ENCODE measurements around the gene RTKN2. TPM values are rescaled to one million over a fixed set of nuclear protein-coding genes. Genes with fewer than 3 reads are reported as not detected.

RTKN2 gene
- total RNA-seq, 1 experiment from 2014 or later, result 21.3 TPM

- DNase-seq (ENCODE audit: low read depth, low spot score) (no peak), ATAC-seq (no peak)
- H3K27ac ChIP-seq (ENCODE audit: low read length), result no peak overlapping the region
- H3K9me3 ChIP-seq (ENCODE audit: control insufficient read depth, insufficient read depth, low read depth, low read length), result no peaks in the 10 kb centered on the region; the same call in 1 of the 2 replicates
- TF ChIP-seq, protein P1, sequence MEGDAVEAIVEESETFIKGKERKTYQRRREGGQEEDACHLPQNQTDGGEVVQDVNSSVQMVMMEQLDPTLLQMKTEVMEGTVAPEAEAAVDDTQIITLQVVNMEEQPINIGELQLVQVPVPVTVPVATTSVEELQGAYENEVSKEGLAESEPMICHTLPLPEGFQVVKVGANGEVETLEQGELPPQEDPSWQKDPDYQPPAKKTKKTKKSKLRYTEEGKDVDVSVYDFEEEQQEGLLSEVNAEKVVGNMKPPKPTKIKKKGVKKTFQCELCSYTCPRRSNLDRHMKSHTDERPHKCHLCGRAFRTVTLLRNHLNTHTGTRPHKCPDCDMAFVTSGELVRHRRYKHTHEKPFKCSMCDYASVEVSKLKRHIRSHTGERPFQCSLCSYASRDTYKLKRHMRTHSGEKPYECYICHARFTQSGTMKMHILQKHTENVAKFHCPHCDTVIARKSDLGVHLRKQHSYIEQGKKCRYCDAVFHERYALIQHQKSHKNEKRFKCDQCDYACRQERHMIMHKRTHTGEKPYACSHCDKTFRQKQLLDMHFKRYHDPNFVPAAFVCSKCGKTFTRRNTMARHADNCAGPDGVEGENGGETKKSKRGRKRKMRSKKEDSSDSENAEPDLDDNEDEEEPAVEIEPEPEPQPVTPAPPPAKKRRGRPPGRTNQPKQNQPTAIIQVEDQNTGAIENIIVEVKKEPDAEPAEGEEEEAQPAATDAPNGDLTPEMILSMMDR (IDR thresholded peaks at IDR 0.05), result no peak
- TF ChIP-seq, protein P2, sequence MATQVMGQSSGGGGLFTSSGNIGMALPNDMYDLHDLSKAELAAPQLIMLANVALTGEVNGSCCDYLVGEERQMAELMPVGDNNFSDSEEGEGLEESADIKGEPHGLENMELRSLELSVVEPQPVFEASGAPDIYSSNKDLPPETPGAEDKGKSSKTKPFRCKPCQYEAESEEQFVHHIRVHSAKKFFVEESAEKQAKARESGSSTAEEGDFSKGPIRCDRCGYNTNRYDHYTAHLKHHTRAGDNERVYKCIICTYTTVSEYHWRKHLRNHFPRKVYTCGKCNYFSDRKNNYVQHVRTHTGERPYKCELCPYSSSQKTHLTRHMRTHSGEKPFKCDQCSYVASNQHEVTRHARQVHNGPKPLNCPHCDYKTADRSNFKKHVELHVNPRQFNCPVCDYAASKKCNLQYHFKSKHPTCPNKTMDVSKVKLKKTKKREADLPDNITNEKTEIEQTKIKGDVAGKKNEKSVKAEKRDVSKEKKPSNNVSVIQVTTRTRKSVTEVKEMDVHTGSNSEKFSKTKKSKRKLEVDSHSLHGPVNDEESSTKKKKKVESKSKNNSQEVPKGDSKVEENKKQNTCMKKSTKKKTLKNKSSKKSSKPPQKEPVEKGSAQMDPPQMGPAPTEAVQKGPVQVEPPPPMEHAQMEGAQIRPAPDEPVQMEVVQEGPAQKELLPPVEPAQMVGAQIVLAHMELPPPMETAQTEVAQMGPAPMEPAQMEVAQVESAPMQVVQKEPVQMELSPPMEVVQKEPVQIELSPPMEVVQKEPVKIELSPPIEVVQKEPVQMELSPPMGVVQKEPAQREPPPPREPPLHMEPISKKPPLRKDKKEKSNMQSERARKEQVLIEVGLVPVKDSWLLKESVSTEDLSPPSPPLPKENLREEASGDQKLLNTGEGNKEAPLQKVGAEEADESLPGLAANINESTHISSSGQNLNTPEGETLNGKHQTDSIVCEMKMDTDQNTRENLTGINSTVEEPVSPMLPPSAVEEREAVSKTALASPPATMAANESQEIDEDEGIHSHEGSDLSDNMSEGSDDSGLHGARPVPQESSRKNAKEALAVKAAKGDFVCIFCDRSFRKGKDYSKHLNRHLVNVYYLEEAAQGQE (IDR thresholded peaks at IDR 0.05; ENCODE audit: insufficient read depth in 1 of 2, low read depth in 2 of 2, low read length in 1 of 2), result no peak
- no peak for TF ChIP-seq SIN3A (IDR thresholded peaks at IDR 0.05; ENCODE audit: borderline replicate concordance, insufficient read depth, low read depth, low read length)
- TF ChIP-seq TCF7L2 (IDR thresholded peaks at IDR 0.05; ENCODE audit: low read depth, low read length), result no peak
- TF ChIP-seq POLR2AphosphoS5 (IDR thresholded peaks at IDR 0.05; ENCODE audit: low read depth, low read length), result no peak
- BruUV-seq (replicated peaks), result no TSS peak
- CTCF ChIA-PET, result no interaction called here
- no peaks in the 10 kb centered on the region for H3K4me1 ChIP-seq (ENCODE audit: control insufficient read depth, insufficient read depth, low read length)
- in situ Hi-C loops (cut with HindIII; ENCODE audit: low pct_unique_long_range_greater_than_20kb, low sequenced_read_pairs), result no loop called here
- H3K27me3 ChIP-seq (ENCODE audit: control insufficient read depth, insufficient read depth, low read length), result no peaks in the 10 kb centered on the region
- POLR2A ChIA-PET, result no interaction called here
- intact Hi-C loops (cut with micrococcal nuclease; ENCODE audit: unreplicated experiment), result no loop called here
- H3K36me3 ChIP-seq (ENCODE audit: control insufficient read depth, insufficient read depth, low read length), result no peaks in the 10 kb centered on the region
- H3K4me3 ChIP-seq (ENCODE audit: low read depth in 2 of 2, low read length in 2 of 2), result no peak overlapping the region
Observed at GRCh38 chr10:62305813-62306212, 37.2 kb upstream of the RTKN2 start.

DNA sequence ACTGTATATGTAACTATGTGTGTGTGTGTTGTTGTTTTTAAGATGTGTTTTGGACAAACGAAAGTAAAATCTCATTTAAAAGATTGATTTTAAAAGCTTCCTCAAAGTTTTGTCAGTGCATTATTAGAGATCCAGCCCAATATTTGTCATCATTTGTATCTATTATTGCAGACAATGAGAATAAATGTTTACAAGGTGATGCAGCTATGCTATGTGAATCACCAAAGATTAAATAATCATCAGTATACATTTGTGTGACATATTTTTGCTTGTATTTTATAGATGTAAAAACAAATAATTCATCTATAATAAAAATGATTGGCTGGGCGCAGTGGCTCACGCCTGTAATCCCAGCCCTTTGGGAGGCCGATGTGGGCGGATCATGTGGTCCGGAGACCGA, 35.3 kb upstream of the RTKN2 start:
- intact Hi-C loops (cut with micrococcal nuclease; ENCODE audit: unreplicated experiment), result no loop called here
- CTCF ChIA-PET, result interaction anchor here (0.6 kb wide), 1 partner anchor 155 kb away, joined by 4 read pairs; no protein-coding TSS in a partner anchor
- no TSS peak for BruUV-seq (replicated peaks)

More for the DNA sequence above, 35.3 kb upstream of the RTKN2 start:
- H3K27ac ChIP-seq (ENCODE audit: low read length), result no peak overlapping the region
- in situ Hi-C loops (cut with HindIII; ENCODE audit: low pct_unique_long_range_greater_than_20kb, low sequenced_read_pairs), result no loop called here
- H3K9me3 ChIP-seq (ENCODE audit: control insufficient read depth, insufficient read depth, low read depth, low read length), result peaks cover 3% of the 10 kb centered on the region; the same call in 1 of the 2 replicates
- POLR2A ChIA-PET, result no interaction called here
- ATAC-seq (no peak), DNase-seq (ENCODE audit: low read depth, low spot score) (no peak)
- no peaks in the 10 kb centered on the region for H3K27me3 ChIP-seq (ENCODE audit: control insufficient read depth, insufficient read depth, low read length)
- no peaks in the 10 kb centered on the region for H3K4me1 ChIP-seq (ENCODE audit: control insufficient read depth, insufficient read depth, low read length)
- TF ChIP-seq TCF7L2 (IDR thresholded peaks at IDR 0.05; ENCODE audit: low read depth, low read length), result no peak
- TF ChIP-seq, protein P1 (IDR thresholded peaks at IDR 0.05), result no peak
- no peak for TF ChIP-seq POLR2AphosphoS5 (IDR thresholded peaks at IDR 0.05; ENCODE audit: low read depth, low read length)
- no peak for TF ChIP-seq SIN3A (IDR thresholded peaks at IDR 0.05; ENCODE audit: borderline replicate concordance, insufficient read depth, low read depth, low read length)
- TF ChIP-seq, protein P2 (IDR thresholded peaks at IDR 0.05; ENCODE audit: insufficient read depth in 1 of 2, low read depth in 2 of 2, low read length in 1 of 2), result no peak
- no peak overlapping the region for H3K4me3 ChIP-seq (ENCODE audit: low read depth in 2 of 2, low read length in 2 of 2)
- no peaks in the 10 kb centered on the region for H3K36me3 ChIP-seq (ENCODE audit: control insufficient read depth, insufficient read depth, low read length)

All from Panc1 (cell line).